ENCODE measurements around the gene PHAX.
"Not testable (repeated sequence)": the region's sequence is repeated elsewhere in the genome, so short reads cannot be mapped to it uniquely, and the experiment has no call there.

PHAX gene

DNA sequence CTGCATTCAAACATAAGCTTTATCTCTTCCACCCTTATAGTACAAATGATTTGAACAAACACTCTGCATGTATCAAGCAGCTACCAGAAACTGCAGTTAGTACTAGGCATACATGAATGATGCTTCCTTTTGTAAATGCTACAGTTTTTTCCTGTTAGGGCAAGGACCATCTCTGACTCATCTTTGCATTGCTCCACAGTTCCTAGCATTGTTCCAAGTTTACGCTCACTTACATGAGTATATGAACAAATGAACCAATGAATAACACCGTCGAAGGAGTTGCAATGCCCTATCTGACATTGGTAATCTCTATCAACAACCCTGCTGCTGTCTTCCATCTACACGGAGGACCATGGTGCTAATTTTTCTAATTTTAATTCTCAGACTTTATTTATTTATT lies 3.6 kb upstream of the PHAX start:
- no peak for DNase-seq (ENCODE audit: extremely low read depth, insufficient read length)
- no peaks in the 10 kb centered on the region for H3K36me3 ChIP-seq (ENCODE audit: control insufficient read depth, insufficient read depth, low read length)
- H3K27me3 ChIP-seq (replicated peaks; ENCODE audit: control insufficient read depth, insufficient read depth, low read length): no peaks in the 10 kb centered on the region
- no peak for TF ChIP-seq CTCF (IDR thresholded peaks at IDR 0.05; ENCODE audit: insufficient read depth, low read length, poor library complexity, severe bottlenecking)
- no peak overlapping the region for H3K4me3 ChIP-seq (replicated peaks; ENCODE audit: low read depth, low read length)

GRCh38 chr5:126599499-126599898 lies 1.2 kb upstream of the PHAX start:
- no peak for TF ChIP-seq CTCF (IDR thresholded peaks at IDR 0.05; ENCODE audit: insufficient read depth, low read length, poor library complexity, severe bottlenecking)
- Histone ChIP-seq H3K27me3 (replicated peaks; ENCODE audit: control insufficient read depth, insufficient read depth, low read length) (no peaks in the 10 kb centered on the region), H3K4me3 (replicated peaks; ENCODE audit: low read depth, low read length) (no peak overlapping the region), H3K36me3 (ENCODE audit: control insufficient read depth, insufficient read depth, low read length) (peaks cover 5% of the 10 kb centered on the region; the same call in 1 of the 2 replicates)
- DNase-seq (ENCODE audit: extremely low read depth, insufficient read length): no peak

GRCh38 chr5:126599971-126600630 lies 646 bp upstream of the PHAX start:
- DNase-seq (ENCODE audit: extremely low read depth, insufficient read length); H3K27me3 ChIP-seq (replicated peaks; ENCODE audit: control insufficient read depth, insufficient read depth, low read length); H3K36me3 ChIP-seq (ENCODE audit: control insufficient read depth, insufficient read depth, low read length); H3K4me3 ChIP-seq (replicated peaks; ENCODE audit: low read depth, low read length): not testable (repeated sequence)

DNA sequence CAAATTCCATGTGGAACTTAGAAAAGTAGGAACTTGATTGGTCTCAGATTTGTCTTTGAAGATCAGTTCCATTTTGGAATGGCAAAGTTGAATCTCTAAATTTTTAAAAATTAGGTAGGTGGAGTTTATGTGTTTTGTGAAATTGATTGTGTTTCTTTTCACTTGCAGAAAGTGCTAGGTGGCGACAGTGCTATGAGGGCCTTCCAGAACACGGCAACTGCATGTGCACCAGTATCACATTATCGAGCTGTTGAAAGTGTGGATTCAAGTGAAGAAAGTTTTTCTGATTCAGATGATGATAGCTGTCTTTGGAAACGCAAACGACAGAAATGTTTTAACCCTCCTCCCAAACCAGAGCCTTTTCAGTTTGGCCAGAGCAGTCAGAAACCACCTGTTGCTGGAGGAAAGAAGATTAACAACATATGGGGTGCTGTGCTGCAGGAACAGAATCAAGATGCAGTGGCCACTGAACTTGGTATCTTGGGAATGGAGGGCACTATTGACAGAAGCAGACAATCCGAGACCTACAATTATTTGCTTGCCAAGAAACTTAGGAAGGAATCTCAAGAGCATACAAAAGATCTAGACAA lies 2.8 kb downstream of the PHAX start:
- no peaks in the 10 kb centered on the region for H3K27me3 ChIP-seq (replicated peaks; ENCODE audit: control insufficient read depth, insufficient read depth, low read length)
- H3K4me3 ChIP-seq (replicated peaks; ENCODE audit: low read depth, low read length): no peak overlapping the region
- peaks cover 7% of the 10 kb centered on the region for H3K36me3 ChIP-seq (ENCODE audit: control insufficient read depth, insufficient read depth, low read length)
- DNase-seq (ENCODE audit: extremely low read depth, insufficient read length): no peak
- no peak for TF ChIP-seq CTCF (IDR thresholded peaks at IDR 0.05; ENCODE audit: insufficient read depth, low read length, poor library complexity, severe bottlenecking)

- TF ChIP-seq CTCF (IDR thresholded peaks at IDR 0.05; ENCODE audit: insufficient read depth, low read length, poor library complexity, severe bottlenecking): no peak
- Histone ChIP-seq H3K4me3 (replicated peaks; ENCODE audit: low read depth, low read length) (no peak overlapping the region), H3K36me3 (ENCODE audit: control insufficient read depth, insufficient read depth, low read length) (peaks cover 10% of the 10 kb centered on the region), H3K27me3 (replicated peaks; ENCODE audit: control insufficient read depth, insufficient read depth, low read length) (no peaks in the 10 kb centered on the region)
- no peak for DNase-seq (ENCODE audit: extremely low read depth, insufficient read length)
These were observed 4.8 kb downstream of the PHAX start for GRCh38 chr5:126605525-126605924.

- TF ChIP-seq CTCF (IDR thresholded peaks at IDR 0.05; ENCODE audit: insufficient read depth, low read length, poor library complexity, severe bottlenecking): no peak
- no peak for DNase-seq (ENCODE audit: extremely low read depth, insufficient read length)
- Histone ChIP-seq H3K27me3 (replicated peaks; ENCODE audit: control insufficient read depth, insufficient read depth, low read length) (no peaks in the 10 kb centered on the region), H3K36me3 (ENCODE audit: control insufficient read depth, insufficient read depth, low read length) (peaks cover 3% of the 10 kb centered on the region; the same call in 1 of the 2 replicates), H3K4me3 (replicated peaks; ENCODE audit: low read depth, low read length) (no peak overlapping the region)
These were observed 9.4 kb downstream of the PHAX start for GRCh38 chr5:126610160-126610559.
